ENCODE data around the gene MRPL40.

The MRPL40 gene

GRCh38 chr22:19387038-19387437 lies 45.3 kb upstream of the MRPL40 start:
- no peaks in the 10 kb centered on the region for H3K27me3 ChIP-seq (ENCODE audit: control insufficient read depth in 1 of 2, insufficient read depth in 1 of 2, low read length in 2 of 2)
- H3K27ac ChIP-seq (ENCODE audit: low read length, poor library complexity, severe bottlenecking) = no peak overlapping the region
- H3K23ac ChIP-seq (ENCODE audit: low read length in 2 of 2) = no peak overlapping the region

DNA sequence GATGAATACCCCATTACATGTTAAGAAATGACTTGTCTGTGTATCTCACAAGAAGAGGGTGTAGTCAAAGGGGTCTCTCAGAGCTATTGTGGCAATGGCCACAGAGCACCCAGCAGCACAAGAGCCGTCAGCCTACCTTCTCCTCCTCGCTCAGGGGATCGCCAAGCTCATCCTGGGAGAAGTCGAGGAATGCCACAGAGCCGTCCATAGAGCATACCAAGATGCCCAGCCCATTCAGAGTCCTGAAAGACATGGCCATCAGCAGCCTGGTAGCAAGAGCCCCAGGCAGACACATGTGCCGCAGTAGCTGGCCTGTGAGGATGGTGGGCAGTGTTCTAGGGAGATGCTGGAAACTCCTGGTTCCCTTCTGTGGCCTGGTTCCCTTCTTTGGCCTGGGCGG lies 44.8 kb upstream of the MRPL40 start:
- Histone ChIP-seq H3K79me1 (replicated peaks; ENCODE audit: low read length, poor library complexity, severe bottlenecking) (peaks cover 14% of the 10 kb centered on the region), H3K18ac (ENCODE audit: low read depth in 1 of 2, low read length in 2 of 2) (no peak overlapping the region), H3K27ac (ENCODE audit: low read length, poor library complexity, severe bottlenecking) (no peak overlapping the region), H2AFZ (ENCODE audit: low read depth, low read length) (no peak overlapping the region), H3K23ac (ENCODE audit: low read length in 2 of 2) (no peak overlapping the region), H3K4ac (ENCODE audit: low read depth in 1 of 2, low read length in 2 of 2) (no peak overlapping the region), H3K14ac (ENCODE audit: low read length in 2 of 2) (no peak overlapping the region), H3K9ac (ENCODE audit: low read length) (no peak overlapping the region), H2BK12ac (ENCODE audit: low read length in 2 of 2) (no peak overlapping the region), H2BK5ac (ENCODE audit: low read depth, low read length, poor library complexity, severe bottlenecking) (no peak overlapping the region), H3K36me3 (ENCODE audit: control insufficient read depth in 1 of 2, insufficient read depth in 2 of 2, low read depth in 1 of 2, low read length in 2 of 2) (peaks cover 78 to 94% of the 10 kb centered on the region in 2 experiments), H3K9me3 (ENCODE audit: control insufficient read depth, low read length) (no peaks in the 10 kb centered on the region), H4K8ac (ENCODE audit: low read length) (no peak overlapping the region), H3K4me2 (ENCODE audit: low read length, poor library complexity, severe bottlenecking) (no peak overlapping the region), H2BK120ac (ENCODE audit: low read depth, low read length) (no peak overlapping the region), H4K91ac (ENCODE audit: low read length) (no peak overlapping the region), H2AK5ac (ENCODE audit: low read length, severe bottlenecking) (no peak overlapping the region), H3K27me3 (ENCODE audit: control insufficient read depth in 1 of 2, insufficient read depth in 1 of 2, low read length in 2 of 2) (no peaks in the 10 kb centered on the region), H3K4me3 (ENCODE audit: insufficient read depth in 1 of 2, low read depth in 1 of 2, low read length in 2 of 2) (no peak overlapping the region), H3K4me1 (ENCODE audit: control insufficient read depth, insufficient read depth, low read depth, low read length) (no peaks in the 10 kb centered on the region), H2BK15ac (ENCODE audit: low read depth, poor library complexity, severe bottlenecking) (no peak overlapping the region)
- WGBS = 96% methylated on average over 6 of the region's 7 CpGs
- no peak for DNase-seq

More at GRCh38 chr22:19387038-19387437, 45.3 kb upstream of the MRPL40 start:
- Histone ChIP-seq H2BK12ac (ENCODE audit: low read length in 2 of 2) (no peak overlapping the region), H3K4me2 (ENCODE audit: low read length, poor library complexity, severe bottlenecking) (no peak overlapping the region), H3K9me3 (ENCODE audit: control insufficient read depth, low read length) (no peaks in the 10 kb centered on the region), H2BK15ac (ENCODE audit: low read depth, poor library complexity, severe bottlenecking) (no peak overlapping the region), H3K4me3 (ENCODE audit: insufficient read depth in 1 of 2, low read depth in 1 of 2, low read length in 2 of 2) (no peak overlapping the region), H3K79me1 (replicated peaks; ENCODE audit: low read length, poor library complexity, severe bottlenecking) (peaks cover 11% of the 10 kb centered on the region), H3K14ac (ENCODE audit: low read length in 2 of 2) (no peak overlapping the region), H3K9ac (ENCODE audit: low read length) (no peak overlapping the region), H4K91ac (ENCODE audit: low read length) (no peak overlapping the region), H2AK5ac (ENCODE audit: low read length, severe bottlenecking) (no peak overlapping the region), H3K4me1 (ENCODE audit: control insufficient read depth, insufficient read depth, low read depth, low read length) (no peaks in the 10 kb centered on the region), H3K36me3 (ENCODE audit: control insufficient read depth in 1 of 2, insufficient read depth in 2 of 2, low read depth in 1 of 2, low read length in 2 of 2) (peaks cover 78 to 94% of the 10 kb centered on the region in 2 experiments), H3K18ac (ENCODE audit: low read depth in 1 of 2, low read length in 2 of 2) (no peak overlapping the region), H4K8ac (ENCODE audit: low read length) (no peak overlapping the region), H2AFZ (ENCODE audit: low read depth, low read length) (no peak overlapping the region), H2BK5ac (ENCODE audit: low read depth, low read length, poor library complexity, severe bottlenecking) (no peak overlapping the region), H2BK120ac (ENCODE audit: low read depth, low read length) (no peak overlapping the region), H3K4ac (ENCODE audit: low read depth in 1 of 2, low read length in 2 of 2) (no peak overlapping the region)
- WGBS = 100% methylated on average over 1 of the region's 2 CpGs
- DNase-seq = no peak

DNA sequence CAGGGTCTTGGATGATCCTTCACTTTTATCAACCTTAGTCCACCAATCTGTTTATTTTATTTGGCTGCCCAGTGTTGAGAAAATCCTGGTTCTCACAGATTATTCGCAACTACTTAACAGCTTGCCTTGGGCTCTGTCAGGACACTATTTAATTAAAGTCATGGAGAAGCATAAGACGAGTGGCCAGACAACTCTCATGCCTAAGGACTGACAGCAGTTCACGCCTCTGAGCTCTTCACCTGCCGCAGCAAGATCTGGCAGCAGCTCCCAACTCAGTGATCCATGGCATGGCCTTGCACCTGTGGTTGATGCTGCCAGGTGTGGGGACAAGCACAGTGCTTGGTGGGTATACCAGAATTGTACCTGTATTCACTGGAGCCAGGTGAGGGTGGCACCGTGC lies 38.6 kb upstream of the MRPL40 start:
- H4K8ac ChIP-seq (ENCODE audit: low read length) = no peak overlapping the region
- H2BK5ac ChIP-seq (ENCODE audit: low read depth, low read length, poor library complexity, severe bottlenecking) = no peak overlapping the region
- no peak overlapping the region for H3K4me2 ChIP-seq (ENCODE audit: low read length, poor library complexity, severe bottlenecking)
- no peak for DNase-seq
- H3K14ac ChIP-seq (ENCODE audit: low read length in 2 of 2) = no peak overlapping the region
- no peak overlapping the region for H2BK15ac ChIP-seq (ENCODE audit: low read depth, poor library complexity, severe bottlenecking)
- H2BK12ac ChIP-seq (ENCODE audit: low read length in 2 of 2) = no peak overlapping the region
- peaks cover 19% of the 10 kb centered on the region for H3K79me1 ChIP-seq (replicated peaks; ENCODE audit: low read length, poor library complexity, severe bottlenecking)
- H3K4me3 ChIP-seq (ENCODE audit: insufficient read depth in 1 of 2, low read depth in 1 of 2, low read length in 2 of 2) = no peak overlapping the region
- no peaks in the 10 kb centered on the region for H3K4me1 ChIP-seq (ENCODE audit: control insufficient read depth, insufficient read depth, low read depth, low read length)
- 86% methylated on average over 5 of the region's 5 CpGs for WGBS
- no peak overlapping the region for H3K23ac ChIP-seq (ENCODE audit: low read length in 2 of 2)
- no peak overlapping the region for H2AK5ac ChIP-seq (ENCODE audit: low read length, severe bottlenecking)
- no peaks in the 10 kb centered on the region for H3K9me3 ChIP-seq (ENCODE audit: control insufficient read depth, low read length)
- H2AFZ ChIP-seq (ENCODE audit: low read depth, low read length) = no peak overlapping the region
- H3K18ac ChIP-seq (ENCODE audit: low read depth in 1 of 2, low read length in 2 of 2) = no peak overlapping the region
- H4K91ac ChIP-seq (ENCODE audit: low read length) = no peak overlapping the region
- H3K27ac ChIP-seq (ENCODE audit: low read length, poor library complexity, severe bottlenecking) = no peak overlapping the region
- no peaks in the 10 kb centered on the region for H3K27me3 ChIP-seq (ENCODE audit: control insufficient read depth in 1 of 2, insufficient read depth in 1 of 2, low read length in 2 of 2)
- H3K9ac ChIP-seq (ENCODE audit: low read length) = no peak overlapping the region
- H3K4ac ChIP-seq (ENCODE audit: low read depth in 1 of 2, low read length in 2 of 2) = no peak overlapping the region
- H3K36me3 ChIP-seq (ENCODE audit: control insufficient read depth in 1 of 2, insufficient read depth in 2 of 2, low read depth in 1 of 2, low read length in 2 of 2) = peaks cover 79 to 91% of the 10 kb centered on the region in 2 experiments
- H2BK120ac ChIP-seq (ENCODE audit: low read depth, low read length) = no peak overlapping the region

- DNase-seq = no peak
- peaks cover 19% of the 10 kb centered on the region for H3K79me1 ChIP-seq (replicated peaks; ENCODE audit: low read length, poor library complexity, severe bottlenecking)
- no peak overlapping the region for H3K23ac ChIP-seq (ENCODE audit: low read length in 2 of 2)
- H2BK15ac ChIP-seq (ENCODE audit: low read depth, poor library complexity, severe bottlenecking) = no peak overlapping the region
- no peaks in the 10 kb centered on the region for H3K27me3 ChIP-seq (ENCODE audit: control insufficient read depth in 1 of 2, insufficient read depth in 1 of 2, low read length in 2 of 2)
- H3K18ac ChIP-seq (ENCODE audit: low read depth in 1 of 2, low read length in 2 of 2) = no peak overlapping the region
- no peak overlapping the region for H3K4me2 ChIP-seq (ENCODE audit: low read length, poor library complexity, severe bottlenecking)
- 99% methylated on average over 8 of the region's 8 CpGs for WGBS
- H2BK120ac ChIP-seq (ENCODE audit: low read depth, low read length) = no peak overlapping the region
- no peak overlapping the region for H4K8ac ChIP-seq (ENCODE audit: low read length)
- H4K91ac ChIP-seq (ENCODE audit: low read length) = no peak overlapping the region
- H2BK12ac ChIP-seq (ENCODE audit: low read length in 2 of 2) = no peak overlapping the region
- no peaks in the 10 kb centered on the region for H3K9me3 ChIP-seq (ENCODE audit: control insufficient read depth, low read length)
- H3K9ac ChIP-seq (ENCODE audit: low read length) = no peak overlapping the region
- H3K4me1 ChIP-seq (ENCODE audit: control insufficient read depth, insufficient read depth, low read depth, low read length) = no peaks in the 10 kb centered on the region
- no peak overlapping the region for H2BK5ac ChIP-seq (ENCODE audit: low read depth, low read length, poor library complexity, severe bottlenecking)
- H3K14ac ChIP-seq (ENCODE audit: low read length in 2 of 2) = no peak overlapping the region
- H2AK5ac ChIP-seq (ENCODE audit: low read length, severe bottlenecking) = no peak overlapping the region
- no peak overlapping the region for H2AFZ ChIP-seq (ENCODE audit: low read depth, low read length)
- no peak overlapping the region for H3K4me3 ChIP-seq (ENCODE audit: insufficient read depth in 1 of 2, low read depth in 1 of 2, low read length in 2 of 2)
- H3K4ac ChIP-seq (ENCODE audit: low read depth in 1 of 2, low read length in 2 of 2) = no peak overlapping the region
- H3K27ac ChIP-seq (ENCODE audit: low read length, poor library complexity, severe bottlenecking) = no peak overlapping the region
- H3K36me3 ChIP-seq (ENCODE audit: control insufficient read depth in 1 of 2, insufficient read depth in 2 of 2, low read depth in 1 of 2, low read length in 2 of 2) = peaks cover 76 to 91% of the 10 kb centered on the region in 2 experiments
Observed at GRCh38 chr22:19394274-19395050, 37.9 kb upstream of the MRPL40 start.
